Motor neuron (in vitro differentiated cells): ENCODE data around the gene TXNRD2. TPM values are rescaled to one million over a fixed set of nuclear protein-coding genes. Genes with fewer than 3 reads are reported as not detected.
A peak's percentile ranks its signal among the peaks of the same experiment; 100 is the strongest.

Experiments used
- ATAC-seq, 8 experiments: fragments of 200-7000 bp; cut with Tn5 transposase; replicated peaks in 6 of 8; 2 replicates each; pipeline ENCODE4 v1.8.0; 2021; ENCODE audit warnings: mild to moderate bottlenecking in 8 of 8, moderate library complexity in 8 of 8
- H3K27ac ChIP-seq, 2 donors: fragments of 250-450 bp; sonication (Bioruptor Pico); 2 replicates each; pipeline ENCODE4 v1.9.0; 2021; ENCODE audit warnings: antibody characterized with exemption in 2 of 2, mild to moderate bottlenecking in 2 of 2, moderate library complexity in 1 of 2
- H3K4me1 ChIP-seq, 2 donors: fragments of 250-450 bp; sonication (Bioruptor Pico); replicated peaks in 1 of 2; 2 replicates each; pipeline ENCODE4 v1.6.1; 2021; ENCODE audit warnings: antibody characterized with exemption in 2 of 2, mild to moderate bottlenecking in 2 of 2, moderate library complexity in 1 of 2
- H3K4me3 ChIP-seq, 5 donors: fragments of 250-450 bp; sonication (Bioruptor Pico); 2 replicates each; pipeline ENCODE4 v1.9.0; 2021; ENCODE audit warnings: antibody characterized with exemption in 5 of 5, mild to moderate bottlenecking in 5 of 5, moderate library complexity in 4 of 5
- WGBS, 10 experiments: fragments of 450-650 bp; shearing (Covaris generic); methylation state at CpG; one replicate each; pipeline ENCODE4 v1.0.0; 2022; 5-methylcytosine and 5-hydroxymethylcytosine counted together
- in situ Hi-C, 9 experiments: fragments of 400-800 bp; cut with MboI; loops; one replicate each; pipeline ENCODE4 v1.15.0; 2021; ENCODE audit warnings: low sequenced_read_pairs in 9 of 9, low pct_unique_long_range_greater_than_20kb in 2 of 9; ENCODE audit not compliant: unreplicated experiment in 9 of 9
- total RNA-seq, 8 experiments: library from RNA; unstranded; fragments of 300-600 nt; gene quantifications; 2 replicates each; pipeline versions ENCODE4 v1.2.3 to v1.2.4, GENCODE V29; 2022

Gene TXNRD2
- total RNA-seq, 8 experiments from 2014 or later: 2.4 to 33.9 (median 9.9) TPM

GRCh38 chr22:19879246-19879570 lies 62.4 kb downstream of the TXNRD2 start:
- in situ Hi-C loops: no loop called here
- H3K27ac ChIP-seq: no peak overlapping the region
- WGBS, 10 experiments: 80 to 93% (median 80%) methylated on average over 1 to 3 of the region's 13 CpGs; no CpG with 5 or more reads in 7 of the 10 experiments
- ATAC-seq: no peak
- peaks cover 27 to 28% of the 10 kb centered on the region in 2 donors for H3K4me1 ChIP-seq
- H3K4me3 ChIP-seq: no peak overlapping the region

- peaks cover 27 to 28% of the 10 kb centered on the region in 2 donors for H3K4me1 ChIP-seq
- in situ Hi-C loops: no loop called here
- no peak overlapping the region for H3K27ac ChIP-seq
- no peak for ATAC-seq
- WGBS, 10 experiments: 67 to 100% (median 85%) methylated on average over 2 to 8 of the region's 16 CpGs; no CpG with 5 or more reads in 5 of the 10 experiments
- H3K4me3 ChIP-seq: no peak overlapping the region
Measured at GRCh38 chr22:19878461-19879245, 63.0 kb downstream of the TXNRD2 start.

GRCh38 chr22:19877626-19878339 lies 63.8 kb downstream of the TXNRD2 start:
- Histone ChIP-seq H3K4me1 (peaks cover 27 to 28% of the 10 kb centered on the region in 2 donors), H3K27ac (no peak overlapping the region), H3K4me3 (no peak overlapping the region)
- 80 to 100% (median 93%) methylated on average over 1 to 8 of the region's 20 CpGs; no CpG with 5 or more reads in 6 of the 10 experiments for WGBS, 10 experiments
- in situ Hi-C loops: no loop called here
- ATAC-seq: no peak

GRCh38 chr22:19876941-19877625 lies 64.5 kb downstream of the TXNRD2 start:
- Histone ChIP-seq H3K4me1 (peaks cover 27 to 28% of the 10 kb centered on the region in 2 donors), H3K4me3 (no peak overlapping the region), H3K27ac (no peak overlapping the region)
- ATAC-seq: no peak
- in situ Hi-C loops: no loop called here
- 100% methylated on average over 1 of the region's 18 CpGs; no CpG with 5 or more reads in 9 of the 10 experiments for WGBS, 10 experiments

- no peak for ATAC-seq
Measured at GRCh38 chr22:19876314-19876940, 65.2 kb downstream of the TXNRD2 start.

GRCh38 chr22:19875531-19876313 lies 65.9 kb downstream of the TXNRD2 start:
- in situ Hi-C loops: no loop called here
- H3K4me1 ChIP-seq: peaks cover 14 to 15% of the 10 kb centered on the region in 2 donors
- no peak overlapping the region for H3K4me3 ChIP-seq
- no peak overlapping the region for H3K27ac ChIP-seq
- no peak for ATAC-seq
- 67 to 94% (median 84%) methylated on average over 3 to 10 of the region's 23 CpGs; no CpG with 5 or more reads in 7 of the 10 experiments for WGBS, 10 experiments

More at GRCh38 chr22:19876314-19876940, 65.2 kb downstream of the TXNRD2 start:
- WGBS, 10 experiments: 100% methylated on average over 1 of the region's 21 CpGs; no CpG with 5 or more reads in 8 of the 10 experiments
- in situ Hi-C loops: no loop called here
- peaks cover 21 to 22% of the 10 kb centered on the region in 2 donors for H3K4me1 ChIP-seq
- H3K4me3 ChIP-seq: no peak overlapping the region
- no peak overlapping the region for H3K27ac ChIP-seq

GRCh38 chr22:19875061-19875530 lies 66.5 kb downstream of the TXNRD2 start:
- in situ Hi-C loops: no loop called here
- WGBS, 10 experiments: 79 to 85% methylated on average over 2 to 4 of the region's 12 CpGs; no CpG with 5 or more reads in 8 of the 10 experiments
- ATAC-seq: peak in 1 of 8 experiments; percentile 26
- H3K27ac ChIP-seq: no peak overlapping the region
- H3K4me3 ChIP-seq: no peak overlapping the region
- peaks cover 8 to 9% of the 10 kb centered on the region in 2 donors for H3K4me1 ChIP-seq

DNA sequence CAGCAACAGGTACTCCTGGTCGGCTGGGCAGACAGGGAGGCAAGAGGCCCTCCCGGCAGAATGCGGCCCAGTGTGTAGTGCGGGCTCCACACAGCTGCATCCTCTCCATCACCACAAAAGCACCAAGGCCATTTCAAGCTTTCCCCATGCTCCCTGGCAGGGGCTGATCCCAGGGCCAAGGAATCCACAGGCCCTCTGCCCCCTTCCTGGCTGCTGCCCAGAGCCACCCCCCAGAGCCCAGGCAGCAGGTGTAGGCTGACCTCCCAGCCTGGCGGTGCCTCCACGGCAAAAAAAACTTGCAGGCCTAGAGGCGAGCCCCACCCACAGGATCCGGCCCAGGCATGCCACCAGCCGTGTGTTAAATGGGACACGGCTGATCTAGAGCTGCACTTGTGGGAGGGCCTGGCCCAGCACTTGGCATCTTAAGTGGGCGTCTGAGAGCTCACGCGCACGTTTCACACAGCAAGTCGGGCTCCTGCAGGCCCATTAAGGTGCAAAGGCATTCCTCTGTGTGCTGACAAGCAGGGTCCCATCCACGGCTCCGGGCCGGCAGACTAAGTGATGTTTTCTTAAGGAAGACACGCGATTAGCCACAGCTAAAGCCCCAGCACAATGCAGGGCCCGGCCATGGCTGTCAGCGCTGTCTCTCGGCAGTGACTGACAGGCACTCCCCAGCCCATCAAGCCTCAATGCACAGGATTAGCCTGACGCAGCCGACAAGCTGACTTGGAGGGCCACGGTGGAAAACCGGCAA lies 67.1 kb downstream of the TXNRD2 start:
- peaks cover 8% of the 10 kb centered on the region in 2 donors for H3K4me1 ChIP-seq
- no peak overlapping the region for H3K27ac ChIP-seq
- no peak overlapping the region for H3K4me3 ChIP-seq
- peak; percentile 56 to 75 (median 66) for ATAC-seq
- in situ Hi-C loops: no loop called here
- 39 to 80% (median 43%) methylated on average over 2 to 12 of the region's 27 CpGs; no CpG with 5 or more reads in 6 of the 10 experiments for WGBS, 10 experiments

- in situ Hi-C loops: no loop called here
- Histone ChIP-seq H3K4me1 (peaks cover 11 to 12% of the 10 kb centered on the region in 2 donors), H3K27ac (no peak overlapping the region), H3K4me3 (no peak overlapping the region)
- 80% methylated on average over 3 of the region's 7 CpGs; no CpG with 5 or more reads in 9 of the 10 experiments for WGBS, 10 experiments
- ATAC-seq: no peak
Measured at GRCh38 chr22:19873960-19874306, 67.7 kb downstream of the TXNRD2 start.

DNA sequence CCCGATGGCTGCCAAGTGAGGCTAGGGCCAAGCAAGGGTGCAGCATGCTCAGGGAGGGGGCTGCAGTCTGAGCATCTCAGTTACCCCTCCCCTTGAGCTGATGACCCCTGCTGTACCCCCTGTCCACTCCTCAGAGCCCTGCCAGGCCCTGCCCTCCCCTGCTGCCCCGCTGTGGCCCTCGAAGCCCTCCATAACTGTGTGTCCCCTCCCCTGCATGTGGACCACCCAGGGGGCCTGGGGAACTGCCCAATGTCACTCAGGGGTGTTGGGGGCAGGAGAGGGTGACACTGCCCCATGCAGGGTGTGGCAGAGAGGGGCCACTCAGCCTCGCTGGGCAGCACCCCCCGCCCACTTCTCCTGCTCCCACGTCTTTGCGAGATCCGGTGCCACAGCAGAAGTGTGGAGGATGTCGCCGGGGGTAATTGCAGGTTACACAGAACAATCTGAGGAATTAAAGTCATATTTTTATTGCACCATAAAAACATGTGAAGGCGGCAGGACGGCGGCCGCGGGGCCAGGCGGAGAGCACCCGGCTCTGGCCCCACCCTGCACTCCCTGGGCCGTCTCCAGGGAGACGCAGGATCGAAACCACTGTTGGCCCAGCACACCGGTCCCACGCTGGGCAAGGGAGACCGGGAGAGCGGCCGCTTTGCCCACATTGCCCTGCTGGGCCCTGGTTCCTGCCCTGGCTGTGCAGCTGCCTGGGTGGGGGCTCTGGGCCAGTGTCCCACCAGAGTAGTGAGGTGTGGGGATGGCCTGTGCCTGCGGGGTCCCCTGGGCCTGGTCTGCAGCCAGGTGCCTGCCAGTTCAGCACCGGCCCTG lies 68.3 kb downstream of the TXNRD2 start:
- Histone ChIP-seq H3K4me3 (no peak overlapping the region), H3K27ac (no peak overlapping the region), H3K4me1 (peaks cover 9 to 15% of the 10 kb centered on the region in 2 donors)
- peak in 4 of 8 experiments; percentile 6 to 22 (median 10) for ATAC-seq
- 60% methylated on average over 1 of the region's 27 CpGs; no CpG with 5 or more reads in 9 of the 10 experiments for WGBS, 10 experiments
- in situ Hi-C loops: no loop called here

DNA sequence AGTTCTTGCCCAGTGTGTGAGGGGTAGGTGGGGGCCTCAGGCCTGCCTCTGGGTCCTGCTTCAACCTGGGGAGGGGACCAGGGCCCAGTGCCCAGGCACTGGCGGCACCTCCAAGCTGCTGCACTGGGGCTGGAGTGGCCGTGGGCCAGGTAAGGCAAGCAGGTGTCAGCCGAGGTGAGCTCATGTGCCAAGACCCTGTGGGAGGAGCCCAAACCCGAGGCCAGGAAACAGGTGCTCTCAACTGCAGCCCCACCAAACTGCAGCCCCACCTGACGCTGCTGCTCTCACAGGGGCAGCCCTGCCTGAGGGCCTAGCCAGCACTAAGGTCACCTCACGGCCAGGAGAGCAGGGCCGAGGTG lies 68.9 kb downstream of the TXNRD2 start:
- in situ Hi-C loops: no loop called here

More for the DNA sequence above, 68.9 kb downstream of the TXNRD2 start:
- H3K27ac ChIP-seq: no peak overlapping the region
- peaks cover 9 to 15% of the 10 kb centered on the region in 2 donors for H3K4me1 ChIP-seq
- H3K4me3 ChIP-seq: no peak overlapping the region
- WGBS, 10 experiments: 20% methylated on average over 2 of the region's 7 CpGs; no CpG with 5 or more reads in 9 of the 10 experiments
- no peak for ATAC-seq
